ENCODE results near the gene B4GALNT3. TPM values are rescaled to one million over a fixed set of nuclear protein-coding genes. Genes with fewer than 3 reads are reported as not detected.

The B4GALNT3 gene
- total and polyA plus RNA-seq, 2 of the 13 experiments (the other 11 are each of a cell fraction or from before 2014, with no cell fraction given) = 3.2 to 4.4 TPM

DNA sequence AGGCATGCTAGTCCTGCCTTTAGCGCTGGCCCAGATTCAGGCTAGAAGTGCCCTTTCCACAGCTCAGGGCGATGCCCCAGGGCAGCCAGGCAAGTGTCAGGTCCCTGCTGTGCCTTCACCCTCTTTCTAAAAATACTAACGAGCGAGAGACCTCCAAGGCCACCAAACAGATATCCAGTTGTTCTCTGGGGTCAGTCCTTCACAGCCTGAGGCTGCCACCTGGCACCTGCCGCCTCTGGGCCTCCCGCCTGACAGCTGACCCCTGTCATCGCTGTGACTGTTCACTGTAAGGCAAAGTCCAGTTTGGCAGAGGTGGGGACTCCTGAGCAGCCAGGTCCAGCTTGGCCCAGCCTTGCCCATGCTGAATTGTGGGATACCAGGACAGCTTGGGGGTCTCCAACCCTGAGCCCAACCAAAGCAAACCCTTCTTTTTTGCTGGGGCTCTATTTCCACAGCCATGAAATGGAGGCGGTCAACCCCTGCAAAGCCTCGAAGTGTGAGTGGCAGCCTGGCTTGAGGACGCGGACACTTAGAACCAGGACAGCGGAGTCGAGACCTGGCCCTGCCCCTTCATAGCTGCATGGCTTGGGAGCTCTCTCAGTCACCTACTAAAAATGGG, 123.6 kb downstream of the B4GALNT3 start (continued):
- TF ChIP-seq, protein P1, sequence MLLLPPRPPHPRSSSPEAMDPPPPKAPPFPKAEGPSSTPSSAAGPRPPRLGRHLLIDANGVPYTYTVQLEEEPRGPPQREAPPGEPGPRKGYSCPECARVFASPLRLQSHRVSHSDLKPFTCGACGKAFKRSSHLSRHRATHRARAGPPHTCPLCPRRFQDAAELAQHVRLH (CRISPR knock-in tag; IDR thresholded peaks at IDR 0.05; ENCODE audit: borderline replicate concordance, low read depth) = 0 out of 2 replicates have a peak, but pooled peaks have one; percentile 50
- peak; percentile 87 for TF ChIP-seq ZSCAN21 (CRISPR knock-in tag; IDR thresholded peaks at IDR 0.05; ENCODE audit: borderline replicate concordance)
- peak; percentile 64 for TF ChIP-seq ELF3 (CRISPR knock-in tag; IDR thresholded peaks at IDR 0.05)
- TF ChIP-seq ZHX2 (IDR thresholded peaks at IDR 0.05; ENCODE audit: low read depth) = no peak
- TF ChIP-seq ZHX2 (CRISPR knock-in tag; IDR thresholded peaks at IDR 0.05; ENCODE audit: borderline replicate concordance) = no peak
- TF ChIP-seq, protein P2, sequence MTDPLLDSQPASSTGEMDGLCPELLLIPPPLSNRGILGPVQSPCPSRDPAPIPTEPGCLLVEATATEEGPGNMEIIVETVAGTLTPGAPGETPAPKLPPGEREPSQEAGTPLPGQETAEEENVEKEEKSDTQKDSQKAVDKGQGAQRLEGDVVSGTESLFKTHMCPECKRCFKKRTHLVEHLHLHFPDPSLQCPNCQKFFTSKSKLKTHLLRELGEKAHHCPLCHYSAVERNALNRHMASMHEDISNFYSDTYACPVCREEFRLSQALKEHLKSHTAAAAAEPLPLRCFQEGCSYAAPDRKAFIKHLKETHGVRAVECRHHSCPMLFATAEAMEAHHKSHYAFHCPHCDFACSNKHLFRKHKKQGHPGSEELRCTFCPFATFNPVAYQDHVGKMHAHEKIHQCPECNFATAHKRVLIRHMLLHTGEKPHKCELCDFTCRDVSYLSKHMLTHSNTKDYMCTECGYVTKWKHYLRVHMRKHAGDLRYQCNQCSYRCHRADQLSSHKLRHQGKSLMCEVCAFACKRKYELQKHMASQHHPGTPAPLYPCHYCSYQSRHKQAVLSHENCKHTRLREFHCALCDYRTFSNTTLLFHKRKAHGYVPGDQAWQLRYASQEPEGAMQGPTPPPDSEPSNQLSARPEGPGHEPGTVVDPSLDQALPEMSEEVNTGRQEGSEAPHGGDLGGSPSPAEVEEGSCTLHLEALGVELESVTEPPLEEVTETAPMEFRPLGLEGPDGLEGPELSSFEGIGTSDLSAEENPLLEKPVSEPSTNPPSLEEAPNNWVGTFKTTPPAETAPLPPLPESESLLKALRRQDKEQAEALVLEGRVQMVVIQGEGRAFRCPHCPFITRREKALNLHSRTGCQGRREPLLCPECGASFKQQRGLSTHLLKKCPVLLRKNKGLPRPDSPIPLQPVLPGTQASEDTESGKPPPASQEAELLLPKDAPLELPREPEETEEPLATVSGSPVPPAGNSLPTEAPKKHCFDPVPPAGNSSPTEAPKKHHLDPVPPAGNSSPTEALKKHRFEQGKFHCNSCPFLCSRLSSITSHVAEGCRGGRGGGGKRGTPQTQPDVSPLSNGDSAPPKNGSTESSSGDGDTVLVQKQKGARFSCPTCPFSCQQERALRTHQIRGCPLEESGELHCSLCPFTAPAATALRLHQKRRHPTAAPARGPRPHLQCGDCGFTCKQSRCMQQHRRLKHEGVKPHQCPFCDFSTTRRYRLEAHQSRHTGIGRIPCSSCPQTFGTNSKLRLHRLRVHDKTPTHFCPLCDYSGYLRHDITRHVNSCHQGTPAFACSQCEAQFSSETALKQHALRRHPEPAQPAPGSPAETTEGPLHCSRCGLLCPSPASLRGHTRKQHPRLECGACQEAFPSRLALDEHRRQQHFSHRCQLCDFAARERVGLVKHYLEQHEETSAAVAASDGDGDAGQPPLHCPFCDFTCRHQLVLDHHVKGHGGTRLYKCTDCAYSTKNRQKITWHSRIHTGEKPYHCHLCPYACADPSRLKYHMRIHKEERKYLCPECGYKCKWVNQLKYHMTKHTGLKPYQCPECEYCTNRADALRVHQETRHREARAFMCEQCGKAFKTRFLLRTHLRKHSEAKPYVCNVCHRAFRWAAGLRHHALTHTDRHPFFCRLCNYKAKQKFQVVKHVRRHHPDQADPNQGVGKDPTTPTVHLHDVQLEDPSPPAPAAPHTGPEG (CRISPR knock-in tag; IDR thresholded peaks at IDR 0.05) = 0 out of 2 replicates have a peak, but pooled peaks have one; percentile 45
- TF ChIP-seq TFAP4 (IDR thresholded peaks at IDR 0.05; ENCODE audit: borderline replicate concordance, low read depth) = peak; percentile 98
- no peak for TF ChIP-seq SUZ12 (IDR thresholded peaks at IDR 0.05; ENCODE audit: low read depth, low read length)
- peak; percentile 85 for TF ChIP-seq ZNF605 (CRISPR knock-in tag; IDR thresholded peaks at IDR 0.05)
- TF ChIP-seq, protein P3, sequence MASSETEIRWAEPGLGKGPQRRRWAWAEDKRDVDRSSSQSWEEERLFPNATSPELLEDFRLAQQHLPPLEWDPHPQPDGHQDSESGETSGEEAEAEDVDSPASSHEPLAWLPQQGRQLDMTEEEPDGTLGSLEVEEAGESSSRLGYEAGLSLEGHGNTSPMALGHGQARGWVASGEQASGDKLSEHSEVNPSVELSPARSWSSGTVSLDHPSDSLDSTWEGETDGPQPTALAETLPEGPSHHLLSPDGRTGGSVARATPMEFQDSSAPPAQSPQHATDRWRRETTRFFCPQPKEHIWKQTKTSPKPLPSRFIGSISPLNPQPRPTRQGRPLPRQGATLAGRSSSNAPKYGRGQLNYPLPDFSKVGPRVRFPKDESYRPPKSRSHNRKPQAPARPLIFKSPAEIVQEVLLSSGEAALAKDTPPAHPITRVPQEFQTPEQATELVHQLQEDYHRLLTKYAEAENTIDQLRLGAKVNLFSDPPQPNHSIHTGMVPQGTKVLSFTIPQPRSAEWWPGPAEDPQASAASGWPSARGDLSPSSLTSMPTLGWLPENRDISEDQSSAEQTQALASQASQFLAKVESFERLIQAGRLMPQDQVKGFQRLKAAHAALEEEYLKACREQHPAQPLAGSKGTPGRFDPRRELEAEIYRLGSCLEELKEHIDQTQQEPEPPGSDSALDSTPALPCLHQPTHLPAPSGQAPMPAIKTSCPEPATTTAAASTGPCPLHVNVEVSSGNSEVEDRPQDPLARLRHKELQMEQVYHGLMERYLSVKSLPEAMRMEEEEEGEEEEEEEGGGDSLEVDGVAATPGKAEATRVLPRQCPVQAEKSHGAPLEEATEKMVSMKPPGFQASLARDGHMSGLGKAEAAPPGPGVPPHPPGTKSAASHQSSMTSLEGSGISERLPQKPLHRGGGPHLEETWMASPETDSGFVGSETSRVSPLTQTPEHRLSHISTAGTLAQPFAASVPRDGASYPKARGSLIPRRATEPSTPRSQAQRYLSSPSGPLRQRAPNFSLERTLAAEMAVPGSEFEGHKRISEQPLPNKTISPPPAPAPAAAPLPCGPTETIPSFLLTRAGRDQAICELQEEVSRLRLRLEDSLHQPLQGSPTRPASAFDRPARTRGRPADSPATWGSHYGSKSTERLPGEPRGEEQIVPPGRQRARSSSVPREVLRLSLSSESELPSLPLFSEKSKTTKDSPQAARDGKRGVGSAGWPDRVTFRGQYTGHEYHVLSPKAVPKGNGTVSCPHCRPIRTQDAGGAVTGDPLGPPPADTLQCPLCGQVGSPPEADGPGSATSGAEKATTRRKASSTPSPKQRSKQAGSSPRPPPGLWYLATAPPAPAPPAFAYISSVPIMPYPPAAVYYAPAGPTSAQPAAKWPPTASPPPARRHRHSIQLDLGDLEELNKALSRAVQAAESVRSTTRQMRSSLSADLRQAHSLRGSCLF (CRISPR knock-in tag; IDR thresholded peaks at IDR 0.05; ENCODE audit: borderline replicate concordance) = no peak
